ENCODE results near the gene DEPP1. TPM values are rescaled to one million over a fixed set of nuclear protein-coding genes. Genes with fewer than 3 reads are reported as not detected.

Gene DEPP1
- total and polyA plus RNA-seq, 2 of the 4 experiments (the other 2 are of a cell fraction) = 13.6 to 30.0 TPM

- POLR2A ChIA-PET (ENCODE audit: unreplicated experiment) = no interaction called here
- Histone ChIP-seq H4K20me1 (ENCODE audit: insufficient read depth, low read length) (no peaks in the 10 kb centered on the region), H3K9me1 (ENCODE audit: insufficient read depth, low read length) (peaks cover 42% of the 10 kb centered on the region), H3K18ac (ENCODE audit: low read depth, low read length) (peak overlapping the region; percentile 73), H3K4ac (ENCODE audit: low read depth, low read length) (peak overlapping the region; percentile 81), H2BK120ac (ENCODE audit: low read depth, low read length) (peak overlapping the region; percentile 93), H3K9me3 (ENCODE audit: control insufficient read depth, insufficient read depth, low read length) (no peaks in the 10 kb centered on the region), H4K91ac (ENCODE audit: insufficient read depth, low read depth, low read length) (peak overlapping the region; percentile 87), H2AK5ac (ENCODE audit: low read depth, low read length) (peak overlapping the region; percentile 91), H2BK20ac (ENCODE audit: low read depth, low read length) (peak overlapping the region; percentile 85), H2BK5ac (ENCODE audit: low read depth, low read length, poor library complexity, severe bottlenecking) (peak overlapping the region; percentile 62), H2AFZ (replicated peaks; ENCODE audit: low read length, poor library complexity) (peak overlapping the region; percentile 54), H2BK15ac (ENCODE audit: low read depth, low read length) (peak overlapping the region; percentile 86; the same call in 1 of the 3 replicates), H2AK9ac (replicated peaks; ENCODE audit: low read depth, low read length, poor library complexity) (peak overlapping the region; percentile 48), H4K8ac (ENCODE audit: low read depth in 2 of 2, low read length in 2 of 2) (peak overlapping the region; percentile 44 to 75; a peak in 2 of 4 replicates), H3K36me3 (ENCODE audit: control insufficient read depth, insufficient read depth, low read length) (peaks cover 7% of the 10 kb centered on the region; the same call in 1 of the 2 replicates), H3K4me1 (ENCODE audit: control insufficient read depth, insufficient read depth, low read length) (peaks cover 60% of the 10 kb centered on the region), H3K23ac (ENCODE audit: low read depth, low read length) (peak overlapping the region; percentile 31; the same call in 1 of the 2 replicates), H3K4me3 (ENCODE audit: insufficient read depth, low read depth, low read length) (no peak overlapping the region), H3K4me2 (ENCODE audit: low read depth, low read length) (no peak overlapping the region), H3K79me1 (ENCODE audit: low read depth in 1 of 2, low read length in 2 of 2) (peaks cover 0 to 18% of the 10 kb centered on the region in 2 experiments; a peak in 2 of 4 replicates), H3K56ac (ENCODE audit: extremely low read depth, insufficient read depth, low read length) (no peak overlapping the region; the same call in 1 of the 2 replicates), H3K9ac (ENCODE audit: low read depth, low read length) (peak overlapping the region; percentile 11; the same call in 1 of the 2 replicates), H3K27me3 (ENCODE audit: control insufficient read depth, insufficient read depth, low read length) (no peaks in the 10 kb centered on the region), H3K14ac (replicated peaks; ENCODE audit: low read depth, low read length) (peak overlapping the region; percentile 74), H4K5ac (ENCODE audit: low read depth, low read length) (peak overlapping the region; percentile 60), H3K27ac (ENCODE audit: insufficient read depth, low read length) (peak overlapping the region; percentile 75; the same call in 1 of the 2 replicates)
- intact Hi-C loops (cut with micrococcal nuclease) = no loop called here
- TF ChIP-seq RFX5 (IDR thresholded peaks at IDR 0.05; ENCODE audit: low read depth, low read length) (no peak), RAD21 (IDR thresholded peaks at IDR 0.05; ENCODE audit: low read length) (no peak), FOS (IDR thresholded peaks at IDR 0.05; ENCODE audit: low read depth, low read length) (no peak), RCOR1 (IDR thresholded peaks at IDR 0.05; ENCODE audit: insufficient replicate concordance, low read length) (no peak), BHLHE40 (IDR thresholded peaks at IDR 0.05; ENCODE audit: low read depth, low read length) (no peak), MXI1 (IDR thresholded peaks at IDR 0.05; ENCODE audit: borderline replicate concordance, low read depth, low read length) (no peak), MAZ (IDR thresholded peaks at IDR 0.05; ENCODE audit: borderline replicate concordance, low read depth, low read length) (no peak), ELK1 (IDR thresholded peaks at IDR 0.05; ENCODE audit: borderline replicate concordance, low read depth, low read length) (no peak), NFE2L2 (IDR thresholded peaks at IDR 0.05; ENCODE audit: low read depth, low read length) (no peak), CHD1 (IDR thresholded peaks at IDR 0.05; ENCODE audit: low read depth, low read length) (no peak), CTCF (conservative IDR thresholded peaks at IDR 0.05; ENCODE audit: low read depth, low read length) (no peak), SMC3 (IDR thresholded peaks at IDR 0.05; ENCODE audit: low read depth, low read length) (no peak), POLR2A (IDR thresholded peaks at IDR 0.05; ENCODE audit: low read depth, low read length) (no peak), CEBPB (IDR thresholded peaks at IDR 0.05; ENCODE audit: low read depth, low read length) (no peak), MAFK (IDR thresholded peaks at IDR 0.05; ENCODE audit: low read depth, low read length) (no peak), USF2 (IDR thresholded peaks at IDR 0.05; ENCODE audit: low read depth, low read length) (no peak)
- no TSS peak for BruUV-seq (replicated peaks)
- CTCF ChIA-PET = no interaction called here
- no peak for DNase-seq
- dilution Hi-C loops (cut with HindIII; ENCODE audit: low sequenced_read_pairs, unreplicated experiment) = no loop called here
- WGBS, 2 experiments (ENCODE audit: extremely low coverage in 2 of 2, insufficient read length in 1 of 2) = 81% methylated on average over 11 of the region's 15 CpGs; no CpG with 5 or more reads in 1 of the 2 experiments
- in situ Hi-C loops (cut with MboI; ENCODE audit: low sequenced_read_pairs) = loop anchor here (25.0 kb wide), 4 partner anchors 1028 to 1847 kb away; partner anchors contain the start of genes CSGALNACT2 and HNRNPF
- ATAC-seq (ENCODE audit: low read depth) = no peak
Measured at GRCh38 chr10:44984671-44985101, 6.1 kb upstream of the DEPP1 start.

Data from IMR-90 (cell line).